K562 (cell line): ENCODE data around the gene ACAP3. TPM values are rescaled to one million over a fixed set of nuclear protein-coding genes. Genes with fewer than 3 reads are reported as not detected.
A peak's percentile ranks its signal among the peaks of the same experiment; 100 is the strongest.

Source experiments
- ATAC-seq: fragments of 200-7000 bp; cut with Tn5 transposase; 3 replicates; pipeline ENCODE4 v1.9.1; 2020; ENCODE audit warnings: moderate library complexity
- BruUV-seq: library from RNA; stranded (reverse); fragments of 400-500 nt; replicated peaks from 2 replicates; lab custom pipeline; 2021; lab: Mats Ljungman, UMichigan
- CTCF ChIA-PET: fragments of 300-600 bp; formaldehyde crosslinking; extraction: SDS; loops from one replicate; lab custom pipeline; 2021; ENCODE audit warnings: low intra/inter-chr PET ratio; lab: Yijun Ruan, JAX
- POLR2A ChIA-PET: fragments of 300-600, 350-650 bp; sonication (Branson Sonifier 250); formaldehyde crosslinking; extraction: SDS; loops from one replicate; lab custom pipeline; 2021; ENCODE audit warnings: antibody characterized with exemption, inconsistent platforms; lab: Yijun Ruan, JAX
- DNase-seq, 4 experiments: peaks; one replicate each; pipeline versions ENCODE4 v3.0.0 to v3.0.0-alpha.2; 2011 to 2018; ENCODE audit warnings: low spot score in 3 of 4, mixed read lengths in 3 of 4; ENCODE audit errors: extremely low read depth in 1 of 4
- FAIRE-seq: peaks from 2 replicates; lab custom pipeline; 2011; peaks lifted over from hg19 to GRCh38; lab: Jason Lieb, UNC
- H2AFZ ChIP-seq: 2 replicates; pipeline ENCODE4 v1.6.0; 2011; ENCODE audit warnings: low read depth, low read length, control low read depth, inconsistent platforms
- H3K27ac ChIP-seq: fragments of 200-600 bp; 3 replicates; pipeline ENCODE4 v1.8.0; 2011; ENCODE audit warnings: low read depth, mild to moderate bottlenecking, control low read depth, inconsistent platforms, low read length, moderate library complexity, mixed read lengths; ENCODE audit errors: extremely low read depth
- H3K27me3 ChIP-seq, 2 experiments: fragments of 300-600 bp in 1 of 2; 2 replicates in 1 of 2; 3 replicates in 1 of 2; pipeline versions ENCODE4 v1.6.0 to v1.8.0; 2011; ENCODE audit warnings: inconsistent platforms in 2 of 2, low read length in 2 of 2, mild to moderate bottlenecking in 1 of 2, mixed read lengths in 1 of 2, moderate library complexity in 1 of 2; ENCODE audit not compliant: control insufficient read depth in 2 of 2, insufficient read depth in 2 of 2
- H3K36me3 ChIP-seq: fragments of 300-600 bp; 3 replicates; pipeline ENCODE4 v1.8.0; 2011; ENCODE audit warnings: mild to moderate bottlenecking, low read length, inconsistent platforms; ENCODE audit not compliant: control insufficient read depth, insufficient read depth
- H3K4me1 ChIP-seq, 2 experiments: fragments of 200-600 bp in 1 of 2; replicated peaks in 1 of 2; 2 replicates in 1 of 2; 3 replicates in 1 of 2; pipeline versions ENCODE4 v1.5.1 to v1.8.0; 2011; ENCODE audit warnings: inconsistent platforms in 2 of 2, low read length in 2 of 2, mild to moderate bottlenecking in 1 of 2, mixed read lengths in 1 of 2, moderate library complexity in 1 of 2; ENCODE audit not compliant: control insufficient read depth in 2 of 2, insufficient read depth in 2 of 2
- H3K4me2 ChIP-seq: 2 replicates; pipeline ENCODE4 v1.6.1; 2011; ENCODE audit warnings: low read length, control low read depth, inconsistent platforms, mixed read lengths; ENCODE audit not compliant: insufficient read depth
- H3K4me3 ChIP-seq: fragments of 200-600 bp; sonication (generic), shearing (Covaris generic); 2 replicates; pipeline ENCODE4 v1.5.1; 2016; ENCODE audit warnings: control low read depth, inconsistent platforms
- H3K79me2 ChIP-seq: fragments of 200-600 bp; 3 replicates; pipeline ENCODE4 v1.8.0; 2011; ENCODE audit warnings: low read length, inconsistent platforms; ENCODE audit not compliant: control insufficient read depth, insufficient read depth
- H3K9ac ChIP-seq, 2 experiments: 2 replicates each; pipeline versions ENCODE4 v1.6.0 to v1.6.1; 2011; ENCODE audit warnings: low read depth in 2 of 2, low read length in 2 of 2, control low read depth in 1 of 2, inconsistent platforms in 1 of 2, mild to moderate bottlenecking in 1 of 2, mixed read lengths in 1 of 2; ENCODE audit not compliant: insufficient read depth in 1 of 2
- H3K9me1 ChIP-seq: one replicate; pipeline ENCODE4 v1.6.0; 2011; ENCODE audit warnings: inconsistent platforms, mild to moderate bottlenecking, low read length, moderate library complexity; ENCODE audit not compliant: control insufficient read depth, insufficient read depth
- H3K9me3 ChIP-seq: replicated peaks from 2 replicates; pipeline ENCODE4 v1.5.1; 2011; ENCODE audit warnings: low read depth, low read length, inconsistent platforms; ENCODE audit not compliant: control insufficient read depth, insufficient read depth
- H4K20me1 ChIP-seq: replicated peaks from 2 replicates; pipeline ENCODE4 v1.6.1; 2011; ENCODE audit warnings: low read length, inconsistent platforms, mixed read lengths; ENCODE audit not compliant: control insufficient read depth, insufficient read depth
- CBFB ChIP-seq: sonication (generic); formaldehyde crosslinking; IDR thresholded peaks from 2 replicates; pipeline ENCODE4 v1.4.0; 2020; ENCODE audit warnings: mild to moderate bottlenecking, missing genetic modification reagents
- DIDO1 ChIP-seq: fragments of 450-650 bp; IDR thresholded peaks from 2 replicates; pipeline ENCODE4 v1.6.1; 2016; ENCODE audit warnings: low read depth, missing biosample characterization, missing genetic modification characterization
- ERF ChIP-seq: fragments of 450-650 bp; formaldehyde crosslinking; IDR thresholded peaks from 2 replicates; pipeline ENCODE4 v1.4.0; 2020; ENCODE audit warnings: mild to moderate bottlenecking, mixed read lengths
- FOXP1 ChIP-seq: sonication (generic); formaldehyde crosslinking; IDR thresholded peaks from 2 replicates; pipeline ENCODE4 v1.8.0; 2022; ENCODE audit warnings: mild to moderate bottlenecking, missing genetic modification reagents
- GATA2 ChIP-seq: sonication (generic); formaldehyde crosslinking; IDR thresholded peaks from 2 replicates; pipeline ENCODE4 v1.4.0; 2020; ENCODE audit warnings: mild to moderate bottlenecking, missing genetic modification reagents
- HDAC2 ChIP-seq: fragments of 450-650 bp; IDR thresholded peaks from 2 replicates; pipeline ENCODE4 v1.6.1; 2016; ENCODE audit warnings: mild to moderate bottlenecking
- HIVEP1 ChIP-seq: fragments of 250-450 bp; sonication (Bioruptor Pico); IDR thresholded peaks from 2 replicates; pipeline ENCODE4 v1.4.0; 2020; ENCODE audit warnings: mild to moderate bottlenecking
- TEAD2 ChIP-seq: fragments of 450-650 bp; IDR thresholded peaks from 2 replicates; pipeline ENCODE4 v1.6.1; 2016; ENCODE audit warnings: missing genetic modification characterization, control low read depth, missing compliant biosample characterization
- U2AF2 ChIP-seq: fragments of 200-400 bp; formaldehyde crosslinking; optimal IDR thresholded peaks from 2 replicates; pipeline ENCODE3; 2017; ENCODE audit warnings: low read depth, mild to moderate bottlenecking, low read length
- WGBS: fragments of 100-300 bp; shearing (Covaris generic); methylation state at CpG from one replicate; pipeline ENCODE4 v1.1.6; 2016; ENCODE audit warnings: low coverage, mixed read lengths; ENCODE audit not compliant: insufficient coverage; ENCODE audit errors: missing lambda C conversion rate; 5-methylcytosine and 5-hydroxymethylcytosine counted together
- in situ Hi-C: fragments of 300-500 bp; cut with MboI; formaldehyde crosslinking; loops from 4 replicates; pipeline ENCODE4 v1.15.0; 2018; ENCODE audit warnings: inconsistent platforms, mixed read lengths
- intact Hi-C: fragments of 100-400 bp; cut with micrococcal nuclease; formaldehyde crosslinking; loops from 2 replicates; pipeline ENCODE4 v1.14.2; 2022
- polyA plus RNA-seq, 8 experiments: library from polyadenylated mRNA; depleted of rRNA in 4 of 8; stranded (reverse) in 5 of 8; unstranded in 3 of 8; fragments of >200 nt; fragmentation: Nextera tagmentation in 2 of 8; fragmentation: Illumina TruSeq in 1 of 8; extraction: Ambion mirVana in 2 of 8; extraction: Trizol in 1 of 8; gene quantifications; 2 replicates each; pipeline versions ENCODE4 v1.2.1 to v1.2.3, GENCODE V29; 2011 to 2014; ENCODE audit warnings: inconsistent platforms in 1 of 8, missing spikeins in 1 of 8
- total RNA-seq, 7 experiments: library from RNA; depleted of rRNA in 6 of 7; stranded (reverse); fragments of >200 nt in 6 of 7; fragmentation: Illumina TruSeq in 2 of 7; extraction: Trizol in 2 of 7; gene quantifications; 2 replicates each; pipeline versions ENCODE4 v1.2.1 to v1.2.3, GENCODE V29; 2011 to 2021; ENCODE audit warnings: low replicate concordance in 1 of 7
- TF ChIP-seq, protein P1 (sequence below), 3 experiments: fragments of 200-800 bp in 1 of 3; fragments of 250-450 bp in 1 of 3; fragments of 450-650 bp in 1 of 3; sonication (Bioruptor Pico) in 1 of 3; sonication (Bioruptor generic) in 1 of 3; formaldehyde crosslinking in 1 of 3; IDR thresholded peaks; 2 replicates each; pipeline versions ENCODE4 v1.6.1 to v1.8.0; 2016 to 2022; ENCODE audit warnings: mild to moderate bottlenecking in 2 of 3, missing genetic modification characterization in 2 of 3, missing compliant biosample characterization in 1 of 3, moderate library complexity in 1 of 3
- TF ChIP-seq, protein P2 (sequence below): sonication (generic); formaldehyde crosslinking; IDR thresholded peaks from 2 replicates; pipeline ENCODE4 v1.8.1; 2023; ENCODE audit warnings: mild to moderate bottlenecking, missing genetic modification reagents, moderate library complexity

ACAP3 gene
- total and polyA plus RNA-seq, 9 of the 15 experiments (the other 6 are each of a cell fraction or from before 2014, with no cell fraction given), result 0.01 to 49.0 (median 12.0) TPM

DNA sequence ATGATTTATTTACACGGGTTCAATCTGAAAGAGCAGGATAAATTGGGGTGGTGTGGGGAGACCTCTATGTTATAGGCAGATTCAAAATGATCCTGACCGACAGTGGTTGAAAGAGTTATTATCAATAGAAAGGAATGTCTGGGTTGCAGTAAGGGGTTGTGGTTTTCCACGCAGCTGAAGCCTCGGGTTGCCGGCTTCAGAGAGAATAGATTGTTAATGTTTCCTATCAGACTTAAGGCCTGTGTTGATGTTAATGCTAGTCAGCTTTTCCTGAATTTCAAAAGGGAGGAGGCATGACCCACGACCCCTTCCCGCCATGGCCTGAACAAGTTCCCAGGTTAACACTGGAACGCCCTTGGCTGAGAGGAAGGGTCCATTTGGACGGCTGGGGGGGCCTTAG lies 31.9 kb downstream of the ACAP3 start:
- intact Hi-C loops, result no loop called here
- in situ Hi-C loops, result no loop called here
- Histone ChIP-seq H3K79me2 (peaks cover 35% of the 10 kb centered on the region), H3K9ac (no peak overlapping the region), H3K36me3 (peaks cover 16% of the 10 kb centered on the region), H3K27ac (no peak overlapping the region), H3K27me3 (no peaks in the 10 kb centered on the region), H3K4me2 (no peak overlapping the region), H3K9me1 (peaks cover 7% of the 10 kb centered on the region), H2AFZ (no peak overlapping the region), H3K4me3 (no peak overlapping the region), H4K20me1 (peaks cover 18% of the 10 kb centered on the region), H3K9me3 (no peaks in the 10 kb centered on the region), H3K4me1 (peaks cover 15 to 48% of the 10 kb centered on the region in 2 experiments; a peak in 4 of 5 replicates)
- TSS peak; percentile 47 for BruUV-seq
- POLR2A ChIA-PET, result interaction anchor here (2.0 kb wide), 1 partner anchor 10 kb away, joined by 6 read pairs; no protein-coding TSS in a partner anchor
- ATAC-seq, result no peak
- no peak for FAIRE-seq
- DNase-seq, result no peak
- TF ChIP-seq CBFB (no peak), TEAD2 (tag) (no peak), DIDO1 (tag) (no peak), FOXP1 (CRISPR knock-in tag) (no peak), HIVEP1 (CRISPR knock-in tag) (no peak), ERF (CRISPR knock-in tag) (no peak), U2AF2 (no peak), HDAC2 (no peak), GATA2 (no peak)
- TF ChIP-seq, protein P1, sequence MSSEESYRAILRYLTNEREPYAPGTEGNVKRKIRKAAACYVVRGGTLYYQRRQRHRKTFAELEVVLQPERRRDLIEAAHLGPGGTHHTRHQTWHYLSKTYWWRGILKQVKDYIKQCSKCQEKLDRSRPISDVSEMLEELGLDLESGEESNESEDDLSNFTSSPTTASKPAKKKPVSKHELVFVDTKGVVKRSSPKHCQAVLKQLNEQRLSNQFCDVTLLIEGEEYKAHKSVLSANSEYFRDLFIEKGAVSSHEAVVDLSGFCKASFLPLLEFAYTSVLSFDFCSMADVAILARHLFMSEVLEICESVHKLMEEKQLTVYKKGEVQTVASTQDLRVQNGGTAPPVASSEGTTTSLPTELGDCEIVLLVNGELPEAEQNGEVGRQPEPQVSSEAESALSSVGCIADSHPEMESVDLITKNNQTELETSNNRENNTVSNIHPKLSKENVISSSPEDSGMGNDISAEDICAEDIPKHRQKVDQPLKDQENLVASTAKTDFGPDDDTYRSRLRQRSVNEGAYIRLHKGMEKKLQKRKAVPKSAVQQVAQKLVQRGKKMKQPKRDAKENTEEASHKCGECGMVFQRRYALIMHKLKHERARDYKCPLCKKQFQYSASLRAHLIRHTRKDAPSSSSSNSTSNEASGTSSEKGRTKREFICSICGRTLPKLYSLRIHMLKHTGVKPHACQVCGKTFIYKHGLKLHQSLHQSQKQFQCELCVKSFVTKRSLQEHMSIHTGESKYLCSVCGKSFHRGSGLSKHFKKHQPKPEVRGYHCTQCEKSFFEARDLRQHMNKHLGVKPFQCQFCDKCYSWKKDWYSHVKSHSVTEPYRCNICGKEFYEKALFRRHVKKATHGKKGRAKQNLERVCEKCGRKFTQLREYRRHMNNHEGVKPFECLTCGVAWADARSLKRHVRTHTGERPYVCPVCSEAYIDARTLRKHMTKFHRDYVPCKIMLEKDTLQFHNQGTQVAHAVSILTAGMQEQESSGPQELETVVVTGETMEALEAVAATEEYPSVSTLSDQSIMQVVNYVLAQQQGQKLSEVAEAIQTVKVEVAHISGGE (CRISPR knock-in tag; IDR thresholded peaks at IDR 0.05), result no peak
- TF ChIP-seq, protein P2, sequence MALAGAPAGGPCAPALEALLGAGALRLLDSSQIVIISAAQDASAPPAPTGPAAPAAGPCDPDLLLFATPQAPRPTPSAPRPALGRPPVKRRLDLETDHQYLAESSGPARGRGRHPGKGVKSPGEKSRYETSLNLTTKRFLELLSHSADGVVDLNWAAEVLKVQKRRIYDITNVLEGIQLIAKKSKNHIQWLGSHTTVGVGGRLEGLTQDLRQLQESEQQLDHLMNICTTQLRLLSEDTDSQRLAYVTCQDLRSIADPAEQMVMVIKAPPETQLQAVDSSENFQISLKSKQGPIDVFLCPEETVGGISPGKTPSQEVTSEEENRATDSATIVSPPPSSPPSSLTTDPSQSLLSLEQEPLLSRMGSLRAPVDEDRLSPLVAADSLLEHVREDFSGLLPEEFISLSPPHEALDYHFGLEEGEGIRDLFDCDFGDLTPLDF (CRISPR knock-in tag), result no peak
- CTCF ChIA-PET, result no interaction called here
- 39% methylated on average over 9 of the region's 9 CpGs for WGBS
